Neural progenitor cell (in vitro differentiated cells): ENCODE measurements around the gene PSMD9. TPM values are rescaled to one million over a fixed set of nuclear protein-coding genes. Genes with fewer than 3 reads are reported as not detected.

ENCODE experiments used
- DNase-seq: peaks from one replicate; pipeline ENCODE4 v3.0.0-alpha.2; 2016; ENCODE audit warnings: low spot score
- H2AFZ ChIP-seq: fragments of 200-600 bp; sonication (generic); replicated peaks from 2 replicates; pipeline ENCODE4 v1.6.1; 2016; ENCODE audit warnings: antibody characterized with exemption
- H3F3A ChIP-seq: fragments of 200-600 bp; sonication (generic); 2 replicates; pipeline ENCODE4 v1.6.1; 2016; ENCODE audit warnings: antibody characterized with exemption, low read depth
- H3K27ac ChIP-seq: fragments of 200-600 bp; sonication (generic); 2 replicates; pipeline ENCODE4 v1.5.1; 2016; ENCODE audit warnings: mild to moderate bottlenecking
- H3K27me3 ChIP-seq: fragments of 200-600 bp; sonication (generic); 2 replicates; pipeline ENCODE4 v1.6.1; 2016; ENCODE audit warnings: mild to moderate bottlenecking, moderate library complexity
- H3K36me3 ChIP-seq: fragments of 200-600 bp; sonication (generic); 2 replicates; pipeline ENCODE4 v1.5.1; 2016
- H3K4me1 ChIP-seq: fragments of 200-600 bp; sonication (generic); 2 replicates; pipeline ENCODE4 v1.6.1; 2016; ENCODE audit warnings: mixed run types
- H3K4me2 ChIP-seq: fragments of 200-600 bp; sonication (generic); 2 replicates; pipeline ENCODE4 v1.6.1; 2016
- H3K4me3 ChIP-seq: fragments of 200-600 bp; sonication (generic); 2 replicates; pipeline ENCODE4 v1.5.1; 2016
- H3K79me2 ChIP-seq: fragments of 200-600 bp; sonication (generic); 2 replicates; pipeline ENCODE4 v1.6.1; 2016; ENCODE audit warnings: low read depth
- H3K9ac ChIP-seq: fragments of 200-600 bp; sonication (generic); 2 replicates; pipeline ENCODE4 v1.6.1; 2016
- H3K9me3 ChIP-seq: fragments of 200-600 bp; sonication (generic); 2 replicates; pipeline ENCODE4 v1.5.1; 2016; ENCODE audit warnings: low read depth
- H4K20me1 ChIP-seq: fragments of 200-600 bp; sonication (generic); 2 replicates; pipeline ENCODE4 v1.6.1; 2016; ENCODE audit warnings: low read depth
- H3K27ac Mint-ChIP-seq: 3 replicates; pipeline ENCODE4 v1.8.0; 2021; ENCODE audit warnings: mixed read lengths
- H3K27me3 Mint-ChIP-seq: 2 replicates; pipeline ENCODE4 v1.8.0; 2022; ENCODE audit warnings: low read depth, mild to moderate bottlenecking, inconsistent platforms, moderate library complexity, mixed read lengths; ENCODE audit not compliant: insufficient read depth
- H3K36me3 Mint-ChIP-seq: 3 replicates; pipeline ENCODE4 v1.8.0; 2021; ENCODE audit warnings: mixed read lengths
- H3K4me1 Mint-ChIP-seq: 3 replicates; pipeline ENCODE4 v1.8.0; 2021; ENCODE audit warnings: mixed read lengths
- H3K4me3 Mint-ChIP-seq: 3 replicates; pipeline ENCODE4 v1.8.0; 2021; ENCODE audit warnings: mild to moderate bottlenecking, moderate library complexity, mixed read lengths
- H3K9me3 Mint-ChIP-seq: 3 replicates; pipeline ENCODE4 v1.8.0; 2020; ENCODE audit warnings: mixed read lengths
- EZH2 ChIP-seq: fragments of 200-600 bp; sonication (generic); IDR thresholded peaks from 2 replicates; pipeline ENCODE4 v1.6.1; 2017; ENCODE audit warnings: antibody characterized with exemption, mild to moderate bottlenecking, moderate library complexity
- EZH2phosphoT487 ChIP-seq: fragments of 200-600 bp; sonication (generic); IDR thresholded peaks from 2 replicates; pipeline ENCODE4 v1.6.1; 2017; ENCODE audit warnings: antibody characterized with exemption
- total RNA-seq: library from RNA; depleted of rRNA; stranded (reverse); fragments of >200 nt; gene quantifications from 2 replicates; pipeline ENCODE4 v1.2.3, GENCODE V29; 2015; ENCODE audit warnings: low replicate concordance
- TF ChIP-seq, protein P1 (sequence below): fragments of 200-600 bp; sonication (generic); IDR thresholded peaks from 2 replicates; pipeline ENCODE4 v1.5.1; 2017; ENCODE audit warnings: antibody characterized with exemption, mild to moderate bottlenecking

Gene PSMD9
- total RNA-seq, 1 donor from 2014 or later: 60.9 TPM

- Histone ChIP-seq H3K4me3 (no peak overlapping the region), H2AFZ (no peak overlapping the region), H3K9me3 (peaks cover 5% of the 10 kb centered on the region), H3F3A (no peaks in the 10 kb centered on the region), H3K27ac (no peak overlapping the region), H3K4me1 (no peaks in the 10 kb centered on the region), H3K27me3 (no peaks in the 10 kb centered on the region), H3K4me2 (no peak overlapping the region), H3K36me3 (no peaks in the 10 kb centered on the region), H3K9ac (no peak overlapping the region), H4K20me1 (no peaks in the 10 kb centered on the region), H3K79me2 (no peaks in the 10 kb centered on the region)
- peaks cover 10% of the 10 kb centered on the region for H3K9me3 Mint-ChIP-seq
- no peak for DNase-seq
- no peak for TF ChIP-seq EZH2
- TF ChIP-seq, protein P1, sequence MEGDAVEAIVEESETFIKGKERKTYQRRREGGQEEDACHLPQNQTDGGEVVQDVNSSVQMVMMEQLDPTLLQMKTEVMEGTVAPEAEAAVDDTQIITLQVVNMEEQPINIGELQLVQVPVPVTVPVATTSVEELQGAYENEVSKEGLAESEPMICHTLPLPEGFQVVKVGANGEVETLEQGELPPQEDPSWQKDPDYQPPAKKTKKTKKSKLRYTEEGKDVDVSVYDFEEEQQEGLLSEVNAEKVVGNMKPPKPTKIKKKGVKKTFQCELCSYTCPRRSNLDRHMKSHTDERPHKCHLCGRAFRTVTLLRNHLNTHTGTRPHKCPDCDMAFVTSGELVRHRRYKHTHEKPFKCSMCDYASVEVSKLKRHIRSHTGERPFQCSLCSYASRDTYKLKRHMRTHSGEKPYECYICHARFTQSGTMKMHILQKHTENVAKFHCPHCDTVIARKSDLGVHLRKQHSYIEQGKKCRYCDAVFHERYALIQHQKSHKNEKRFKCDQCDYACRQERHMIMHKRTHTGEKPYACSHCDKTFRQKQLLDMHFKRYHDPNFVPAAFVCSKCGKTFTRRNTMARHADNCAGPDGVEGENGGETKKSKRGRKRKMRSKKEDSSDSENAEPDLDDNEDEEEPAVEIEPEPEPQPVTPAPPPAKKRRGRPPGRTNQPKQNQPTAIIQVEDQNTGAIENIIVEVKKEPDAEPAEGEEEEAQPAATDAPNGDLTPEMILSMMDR: no peak
- no peak for TF ChIP-seq EZH2phosphoT487
- peaks cover 15% of the 10 kb centered on the region for H3K36me3 Mint-ChIP-seq
- H3K27me3 Mint-ChIP-seq: peaks cover 2% of the 10 kb centered on the region
- no peaks in the 10 kb centered on the region for H3K4me1 Mint-ChIP-seq
- H3K27ac Mint-ChIP-seq: no peak overlapping the region
- no peak overlapping the region for H3K4me3 Mint-ChIP-seq
Observed at GRCh38 chr12:121942145-121942718, 53.6 kb downstream of the PSMD9 start.

GRCh38 chr12:121943926-121944325 is 55.3 kb downstream of the PSMD9 start:
- TF ChIP-seq, protein P1: no peak
- TF ChIP-seq EZH2phosphoT487: no peak
- no peak for TF ChIP-seq EZH2
- no peaks in the 10 kb centered on the region for H3K79me2 ChIP-seq
- no peaks in the 10 kb centered on the region for H3K36me3 ChIP-seq
- H3K27ac ChIP-seq: no peak overlapping the region
- Mint-ChIP-seq H3K9me3 (peaks cover 13% of the 10 kb centered on the region), H3K4me1 (no peaks in the 10 kb centered on the region), H3K27ac (no peak overlapping the region), H3K4me3 (no peak overlapping the region), H3K36me3 (peaks cover 9% of the 10 kb centered on the region), H3K27me3 (peaks cover 2% of the 10 kb centered on the region)
- no peaks in the 10 kb centered on the region for H3F3A ChIP-seq
- H3K4me2 ChIP-seq: no peak overlapping the region
- H4K20me1 ChIP-seq: no peaks in the 10 kb centered on the region
- H3K27me3 ChIP-seq: no peaks in the 10 kb centered on the region
- no peak for DNase-seq
- H3K4me1 ChIP-seq: no peaks in the 10 kb centered on the region
- no peak overlapping the region for H2AFZ ChIP-seq
- no peak overlapping the region for H3K4me3 ChIP-seq
- peaks cover 5% of the 10 kb centered on the region for H3K9me3 ChIP-seq
- no peak overlapping the region for H3K9ac ChIP-seq

- peaks cover 5% of the 10 kb centered on the region for H3K9me3 ChIP-seq
- Mint-ChIP-seq H3K27ac (no peak overlapping the region), H3K36me3 (peaks cover 9% of the 10 kb centered on the region), H3K9me3 (peaks cover 13% of the 10 kb centered on the region), H3K4me1 (no peaks in the 10 kb centered on the region), H3K27me3 (no peaks in the 10 kb centered on the region), H3K4me3 (no peak overlapping the region)
- DNase-seq: no peak
- no peak overlapping the region for H3K4me2 ChIP-seq
- no peaks in the 10 kb centered on the region for H3K36me3 ChIP-seq
- no peaks in the 10 kb centered on the region for H3F3A ChIP-seq
- H4K20me1 ChIP-seq: no peaks in the 10 kb centered on the region
- H3K27ac ChIP-seq: no peak overlapping the region
- TF ChIP-seq EZH2phosphoT487 (no peak), EZH2 (no peak)
- TF ChIP-seq, protein P1: no peak
- no peaks in the 10 kb centered on the region for H3K79me2 ChIP-seq
- H3K9ac ChIP-seq: no peak overlapping the region
- no peak overlapping the region for H2AFZ ChIP-seq
- H3K4me1 ChIP-seq: no peaks in the 10 kb centered on the region
- H3K27me3 ChIP-seq: no peaks in the 10 kb centered on the region
- no peak overlapping the region for H3K4me3 ChIP-seq
Observed at GRCh38 chr12:121946313-121947025, 57.9 kb downstream of the PSMD9 start.
